Thyroid gland (tissue), 4 donors: ENCODE results near the gene C6orf47. TPM values are rescaled to one million over a fixed set of nuclear protein-coding genes. Genes with fewer than 3 reads are reported as not detected.
A peak's percentile ranks its signal among the peaks of the same experiment; 100 is the strongest.

Source experiments
- DNase-seq, 2 donors: peaks; one replicate each; pipeline ENCODE4 v3.0.0-alpha.2; 2019
- H3K27ac ChIP-seq, 3 donors: fragments of 200-600 bp; sonication (generic); 1 replicate in 2 of 3; 2 replicates in 1 of 3; pipeline ENCODE4 v1.5.1; 2016 to 2019; ENCODE audit warnings: mild to moderate bottlenecking in 1 of 3, moderate library complexity in 1 of 3
- H3K27me3 ChIP-seq: fragments of 200-600 bp; sonication (generic); one replicate; pipeline ENCODE4 v1.5.1; 2019
- H3K36me3 ChIP-seq, 2 donors: fragments of 200-600 bp; sonication (generic); one replicate each; pipeline ENCODE4 v1.5.1; 2016 to 2019
- H3K4me1 ChIP-seq, 2 donors: fragments of 200-600 bp; sonication (generic); one replicate each; pipeline ENCODE4 v1.5.1; 2017 to 2019
- H3K4me3 ChIP-seq, 3 donors: fragments of 200-600 bp; sonication (generic); replicated peaks in 1 of 3; 1 replicate in 2 of 3; 2 replicates in 1 of 3; pipeline ENCODE4 v1.5.1; 2016; ENCODE audit warnings: mild to moderate bottlenecking in 1 of 3
- H3K9me3 ChIP-seq: fragments of 200-600 bp; sonication (generic); one replicate; pipeline ENCODE4 v1.5.1; 2017
- POLR2A ChIP-seq, 2 donors: fragments of 450-650 bp; IDR thresholded peaks; one replicate each; pipeline ENCODE4 v1.6.1; 2017; ENCODE audit warnings: antibody characterized with exemption in 2 of 2, mild to moderate bottlenecking in 2 of 2, moderate library complexity in 1 of 2
- WGBS, 2 donors: methylation state at CpG; one replicate each; pipeline ENCODE4 v1.1.5; 2017; 5-methylcytosine and 5-hydroxymethylcytosine counted together
- intact Hi-C: fragments of 100-400 bp; cut with DNase I; formaldehyde crosslinking; loops from one replicate; pipeline ENCODE4 v1.15.1; 2023
- total RNA-seq, 4 donors: library from RNA; depleted of rRNA; stranded (reverse); fragments of >200 nt; gene quantifications; one replicate each; pipeline ENCODE4 v1.2.3, GENCODE V29; 2016
- TF ChIP-seq, protein P1 (sequence below), 6 experiments: fragments of 200-600 bp in 3 of 6; fragments of 450-650 bp in 3 of 6; sonication (generic) in 3 of 6; IDR thresholded peaks; one replicate each; pipeline ENCODE4 v1.5.1; 2016 to 2019; ENCODE audit warnings: antibody characterized with exemption in 6 of 6, mild to moderate bottlenecking in 2 of 6, inconsistent platforms in 1 of 6, moderate library complexity in 1 of 6

Gene C6orf47
- total RNA-seq, 4 donors from 2014 or later: 23.6 to 32.3 (median 28.7) TPM

GRCh38 chr6:31687860-31688693, 27.5 kb upstream of the C6orf47 start:
- Histone ChIP-seq H3K36me3 (peaks cover 52 to 63% of the 10 kb centered on the region in 2 donors), H3K27ac (no peak overlapping the region), H3K27me3 (no peaks in the 10 kb centered on the region), H3K4me1 (peaks cover 0 to 3% of the 10 kb centered on the region in 2 donors), H3K4me3 (no peak overlapping the region), H3K9me3 (no peaks in the 10 kb centered on the region)
- DNase-seq: no peak
- WGBS, 2 donors: 84 to 93% methylated on average over 9 to 12 of the region's 14 CpGs
- TF ChIP-seq POLR2A (IDR thresholded peaks at IDR 0.05): no peak
- TF ChIP-seq, protein P1, sequence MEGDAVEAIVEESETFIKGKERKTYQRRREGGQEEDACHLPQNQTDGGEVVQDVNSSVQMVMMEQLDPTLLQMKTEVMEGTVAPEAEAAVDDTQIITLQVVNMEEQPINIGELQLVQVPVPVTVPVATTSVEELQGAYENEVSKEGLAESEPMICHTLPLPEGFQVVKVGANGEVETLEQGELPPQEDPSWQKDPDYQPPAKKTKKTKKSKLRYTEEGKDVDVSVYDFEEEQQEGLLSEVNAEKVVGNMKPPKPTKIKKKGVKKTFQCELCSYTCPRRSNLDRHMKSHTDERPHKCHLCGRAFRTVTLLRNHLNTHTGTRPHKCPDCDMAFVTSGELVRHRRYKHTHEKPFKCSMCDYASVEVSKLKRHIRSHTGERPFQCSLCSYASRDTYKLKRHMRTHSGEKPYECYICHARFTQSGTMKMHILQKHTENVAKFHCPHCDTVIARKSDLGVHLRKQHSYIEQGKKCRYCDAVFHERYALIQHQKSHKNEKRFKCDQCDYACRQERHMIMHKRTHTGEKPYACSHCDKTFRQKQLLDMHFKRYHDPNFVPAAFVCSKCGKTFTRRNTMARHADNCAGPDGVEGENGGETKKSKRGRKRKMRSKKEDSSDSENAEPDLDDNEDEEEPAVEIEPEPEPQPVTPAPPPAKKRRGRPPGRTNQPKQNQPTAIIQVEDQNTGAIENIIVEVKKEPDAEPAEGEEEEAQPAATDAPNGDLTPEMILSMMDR (IDR thresholded peaks at IDR 0.05): no peak
- intact Hi-C loops: loop anchor here (5.0 kb wide), 1 partner anchor 44 kb away; no protein-coding TSS in a partner anchor

DNA sequence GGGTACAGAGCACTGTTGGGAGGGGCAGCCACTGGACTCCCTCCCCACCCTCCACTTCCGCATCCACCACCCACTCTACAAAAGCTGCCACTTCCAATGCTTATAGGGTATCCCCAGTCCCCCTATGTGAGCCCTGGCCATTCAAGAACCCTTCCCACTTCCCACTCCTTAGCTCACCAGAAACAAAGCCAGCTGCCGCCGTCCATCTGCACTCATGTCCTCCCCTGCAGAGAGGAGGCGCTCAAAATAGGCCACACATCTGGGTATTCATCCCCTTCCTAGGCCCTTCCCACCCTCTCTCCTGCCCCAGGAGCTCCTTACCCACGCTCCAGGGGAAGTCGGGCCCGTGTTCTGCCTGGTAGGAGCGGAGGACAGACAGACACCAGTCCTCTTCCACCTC, 26.7 kb upstream of the C6orf47 start:
- Histone ChIP-seq H3K36me3 (peaks cover 45 to 55% of the 10 kb centered on the region in 2 donors), H3K4me3 (no peak overlapping the region), H3K27ac (no peak overlapping the region), H3K27me3 (no peaks in the 10 kb centered on the region), H3K4me1 (peaks cover 3 to 7% of the 10 kb centered on the region in 2 donors), H3K9me3 (no peaks in the 10 kb centered on the region)
- WGBS, 2 donors: 85 to 86% methylated on average over 8 of the region's 8 CpGs
- DNase-seq: no peak
- TF ChIP-seq, protein P1 (IDR thresholded peaks at IDR 0.05): no peak
- TF ChIP-seq POLR2A (IDR thresholded peaks at IDR 0.05): no peak
- intact Hi-C loops: loop anchor here (5.0 kb wide), 1 partner anchor 45 kb away; no protein-coding TSS in a partner anchor

DNA sequence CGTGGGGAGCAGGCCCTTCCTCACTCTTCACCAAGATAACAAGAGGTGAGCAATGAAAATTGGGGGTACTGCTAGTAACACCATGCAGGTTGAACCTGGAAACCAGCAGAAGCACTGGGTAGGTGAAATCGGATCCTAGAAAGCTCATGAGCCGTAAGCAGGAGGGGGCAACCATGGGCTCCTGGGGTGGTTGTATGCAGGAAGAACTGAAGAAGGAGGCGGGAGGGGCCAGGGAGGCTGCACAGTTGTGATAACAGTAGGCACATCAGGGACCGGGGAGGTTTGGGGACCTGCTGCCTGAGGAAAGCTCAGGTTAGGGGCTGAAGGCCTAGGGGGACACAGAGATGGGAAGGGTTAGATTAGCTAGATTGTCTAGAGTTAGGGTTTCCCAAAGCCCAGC, 25.9 kb upstream of the C6orf47 start:
- intact Hi-C loops: loop anchor here (5.0 kb wide), 1 partner anchor 46 kb away; no protein-coding TSS in a partner anchor

GRCh38 chr6:31683591-31683990, 23.0 kb upstream of the C6orf47 start:
- Histone ChIP-seq H3K4me3 (no peak overlapping the region), H3K27me3 (no peaks in the 10 kb centered on the region), H3K36me3 (peaks cover 21 to 23% of the 10 kb centered on the region in 2 donors), H3K9me3 (no peaks in the 10 kb centered on the region), H3K27ac (no peak overlapping the region), H3K4me1 (peaks cover 10 to 18% of the 10 kb centered on the region in 2 donors)
- intact Hi-C loops: loop anchor here (5.0 kb wide), 1 partner anchor 149 kb away; no protein-coding TSS in a partner anchor
- TF ChIP-seq POLR2A (IDR thresholded peaks at IDR 0.05): no peak
- TF ChIP-seq, protein P1 (IDR thresholded peaks at IDR 0.05): no peak
- peak in 1 of 2 donors; percentile 16 for DNase-seq
- 68 to 74% methylated on average over 13 of the region's 13 CpGs for WGBS, 2 donors

More for the DNA sequence above, 25.9 kb upstream of the C6orf47 start:
- peaks cover 41 to 48% of the 10 kb centered on the region in 2 donors for H3K36me3 ChIP-seq
- H3K9me3 ChIP-seq: no peaks in the 10 kb centered on the region
- H3K4me1 ChIP-seq: peaks cover 7 to 11% of the 10 kb centered on the region in 2 donors
- no peak for TF ChIP-seq POLR2A (IDR thresholded peaks at IDR 0.05)
- TF ChIP-seq, protein P1 (IDR thresholded peaks at IDR 0.05): no peak
- no peak for DNase-seq
- WGBS, 2 donors: 82 to 92% methylated on average over 5 of the region's 5 CpGs
- H3K27ac ChIP-seq: no peak overlapping the region
- H3K27me3 ChIP-seq: no peaks in the 10 kb centered on the region
- H3K4me3 ChIP-seq: no peak overlapping the region
